ENCODE results near the gene FRMD5.

Gene FRMD5

GRCh38 chr15:43981576-43981975, 213.5 kb downstream of the FRMD5 start:
- in situ Hi-C loops (cut with MboI; ENCODE audit: low sequenced_read_pairs), result no loop called here

GRCh38 chr15:43977072-43977884, 217.8 kb downstream of the FRMD5 start:
- in situ Hi-C loops (cut with MboI; ENCODE audit: low sequenced_read_pairs), result no loop called here

- in situ Hi-C loops (cut with MboI; ENCODE audit: low sequenced_read_pairs), result no loop called here
Observed at GRCh38 chr15:43975770-43976169, 219.3 kb downstream of the FRMD5 start.

GRCh38 chr15:43975326-43975725, 219.7 kb downstream of the FRMD5 start:
- in situ Hi-C loops (cut with MboI; ENCODE audit: low sequenced_read_pairs), result no loop called here

GRCh38 chr15:43974852-43975251, 220.2 kb downstream of the FRMD5 start:
- in situ Hi-C loops (cut with MboI; ENCODE audit: low sequenced_read_pairs), result no loop called here

- in situ Hi-C loops (cut with MboI; ENCODE audit: low sequenced_read_pairs), result no loop called here
Observed at GRCh38 chr15:43969802-43970375, 225.2 kb downstream of the FRMD5 start.

DNA sequence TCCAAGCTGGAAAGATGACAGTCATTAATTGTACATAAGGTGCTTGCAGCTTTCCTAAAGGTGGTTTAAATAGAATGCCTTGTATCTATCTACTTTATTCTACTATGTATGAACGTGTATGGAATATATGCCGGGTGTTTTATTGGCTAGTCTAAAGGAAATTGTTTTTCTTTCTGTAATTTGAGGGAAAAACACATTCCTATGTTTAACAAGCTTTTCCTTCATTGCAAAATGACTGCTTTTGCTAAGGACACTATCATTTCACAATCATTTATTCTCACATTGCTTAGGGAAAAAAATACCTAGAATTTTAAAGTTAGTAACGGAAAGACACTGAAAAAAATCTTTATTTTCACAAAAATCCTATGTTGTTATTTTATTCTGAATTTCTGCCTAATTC, 226.5 kb downstream of the FRMD5 start:
- in situ Hi-C loops (cut with MboI; ENCODE audit: low sequenced_read_pairs), result no loop called here

DNA sequence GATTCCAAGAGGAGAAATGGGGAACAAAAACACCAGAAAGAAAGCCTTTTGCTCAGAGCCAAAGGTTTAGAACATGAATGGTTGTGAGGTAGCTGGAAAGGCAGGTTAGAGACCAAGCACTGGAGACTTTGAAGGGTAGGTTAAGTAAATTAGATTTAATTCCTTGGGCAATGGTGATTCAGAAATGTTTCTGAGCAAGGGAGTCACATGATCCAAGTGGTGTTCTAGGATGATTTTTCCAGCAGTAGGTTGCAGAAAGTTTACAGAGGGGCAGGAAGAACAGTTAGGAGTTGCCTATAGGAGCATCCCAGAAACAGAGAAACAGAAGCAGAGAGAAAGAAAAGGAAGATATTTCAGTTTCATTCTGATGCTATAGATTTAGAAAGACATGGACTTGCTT, 228.4 kb downstream of the FRMD5 start:
- in situ Hi-C loops (cut with MboI; ENCODE audit: low sequenced_read_pairs), result no loop called here

DNA sequence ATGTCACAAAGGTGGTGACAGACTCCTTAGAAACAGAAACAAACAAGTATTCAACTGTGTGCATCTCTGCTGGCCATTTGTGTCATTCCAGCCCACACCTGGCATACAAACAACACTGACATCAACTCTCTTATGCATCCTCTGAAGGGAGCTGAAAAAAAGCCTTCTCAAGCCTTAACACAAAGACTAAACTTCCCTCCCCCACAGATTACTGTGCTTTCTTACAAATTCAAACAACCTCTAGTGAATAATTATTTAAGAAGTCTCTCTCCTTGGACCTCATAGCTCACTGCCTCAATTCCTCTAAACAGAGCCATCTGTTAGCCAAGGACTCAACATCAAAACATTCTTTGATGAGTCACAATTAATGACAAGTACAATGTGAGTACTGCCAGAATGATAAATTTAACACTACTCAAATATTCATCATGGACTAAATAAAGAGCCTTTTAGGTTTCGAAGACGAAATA, 236.2 kb downstream of the FRMD5 start:
- in situ Hi-C loops (cut with MboI; ENCODE audit: low sequenced_read_pairs), result no loop called here

DNA sequence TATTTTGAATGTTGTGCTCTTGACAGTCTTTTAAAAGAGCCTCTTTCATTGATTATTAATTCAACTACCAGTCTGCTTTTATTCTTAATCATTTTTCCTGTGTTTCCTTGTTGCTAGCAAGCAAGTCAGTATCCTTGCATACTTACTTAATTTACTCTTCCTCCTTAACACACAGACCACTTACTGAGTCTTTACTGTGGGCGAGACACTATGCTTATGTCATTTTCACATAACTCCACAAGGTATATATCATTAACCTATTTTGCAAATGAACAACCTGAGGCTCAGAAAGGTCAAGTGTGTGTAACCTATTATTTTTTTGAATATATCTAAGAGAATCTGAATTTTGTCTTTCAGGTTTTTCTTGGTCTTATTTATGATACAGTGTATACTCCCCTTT, 237.3 kb downstream of the FRMD5 start:
- in situ Hi-C loops (cut with MboI; ENCODE audit: low sequenced_read_pairs), result no loop called here

DNA sequence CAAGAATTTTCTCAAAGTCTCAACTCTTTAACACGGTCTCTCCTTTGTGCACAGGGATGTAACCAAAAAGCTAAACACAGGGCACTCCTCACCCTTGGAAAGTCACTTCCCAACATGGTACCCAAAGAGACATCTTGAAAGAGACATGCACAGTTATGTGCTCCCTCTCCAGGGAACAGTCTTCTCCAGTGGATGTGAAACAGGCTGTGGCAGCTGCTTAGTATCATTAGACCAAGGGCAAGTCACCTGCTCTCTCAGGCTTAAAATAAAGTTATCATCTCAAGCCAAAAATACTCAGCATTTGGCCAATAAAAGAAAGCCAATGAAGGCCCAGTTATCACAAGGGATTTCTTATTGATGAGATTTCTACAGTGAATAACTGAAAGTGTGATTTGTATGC, 239.9 kb downstream of the FRMD5 start:
- in situ Hi-C loops (cut with MboI; ENCODE audit: low sequenced_read_pairs), result no loop called here

DNA sequence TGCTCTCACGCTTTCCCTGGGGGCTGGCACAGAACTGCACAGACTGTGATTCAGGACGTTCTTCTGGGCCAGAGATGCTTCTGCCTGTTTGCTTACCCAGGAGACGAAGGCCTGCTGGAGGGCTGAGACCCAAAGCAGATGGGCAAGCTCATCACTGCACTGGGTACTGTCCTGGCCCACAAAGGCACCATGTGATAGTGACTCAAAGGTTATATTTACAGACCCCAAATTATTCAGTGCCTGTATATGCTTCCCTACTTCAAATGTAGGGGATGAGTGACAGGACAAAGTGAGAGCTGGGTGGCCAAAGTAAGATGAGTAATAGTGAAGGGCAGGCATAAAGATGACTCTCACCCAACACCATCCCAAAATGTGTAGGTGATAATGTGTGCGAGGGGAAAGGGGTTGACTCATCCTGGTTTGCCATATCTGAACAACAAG, 240.9 kb downstream of the FRMD5 start:
- in situ Hi-C loops (cut with MboI; ENCODE audit: low sequenced_read_pairs), result no loop called here

DNA sequence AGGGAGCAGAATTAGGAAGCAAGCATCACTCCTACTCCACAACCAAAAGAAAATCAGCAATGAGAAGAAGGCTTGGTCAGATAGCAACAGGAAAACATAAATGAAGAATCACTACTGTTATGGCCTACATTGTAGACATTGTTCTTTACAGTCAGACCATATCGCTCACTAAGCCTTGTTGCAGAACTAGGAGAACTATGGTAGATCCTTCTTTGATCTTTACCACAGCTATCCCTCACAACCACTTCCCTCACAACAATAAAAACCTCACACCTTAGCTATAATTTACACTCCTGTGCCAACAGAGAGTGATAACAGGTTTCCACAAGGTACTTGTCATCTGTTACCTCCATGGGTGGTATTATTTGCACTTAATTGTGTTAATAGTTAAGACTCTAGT, 241.7 kb downstream of the FRMD5 start:
- in situ Hi-C loops (cut with MboI; ENCODE audit: low sequenced_read_pairs), result no loop called here

DNA sequence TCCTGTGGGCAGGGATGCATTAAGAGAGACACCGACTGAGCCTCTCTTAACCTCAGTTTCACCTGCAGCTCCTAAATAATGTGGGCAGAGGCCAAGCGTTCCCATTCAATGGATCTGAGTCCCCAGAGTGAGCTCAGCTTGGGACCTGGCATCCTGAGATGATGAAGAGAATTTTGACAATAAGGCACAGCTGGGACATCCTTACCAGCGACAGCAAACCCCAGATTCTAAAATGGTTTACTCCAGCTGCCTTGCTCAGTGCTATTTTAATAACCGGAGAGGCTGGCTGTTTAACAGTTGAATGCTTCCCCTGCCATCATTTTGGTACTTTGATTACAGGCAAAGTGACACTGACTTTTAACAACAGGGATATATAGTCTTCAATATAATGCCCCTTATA, 244.5 kb downstream of the FRMD5 start:
- in situ Hi-C loops (cut with MboI; ENCODE audit: low sequenced_read_pairs), result no loop called here

GRCh38 chr15:43948691-43949325, 246.3 kb downstream of the FRMD5 start:
- in situ Hi-C loops (cut with MboI; ENCODE audit: low sequenced_read_pairs), result no loop called here

- in situ Hi-C loops (cut with MboI; ENCODE audit: low sequenced_read_pairs), result no loop called here
Observed at GRCh38 chr15:43943511-43943910, 251.6 kb downstream of the FRMD5 start.

- in situ Hi-C loops (cut with MboI; ENCODE audit: low sequenced_read_pairs), result no loop called here
Observed at GRCh38 chr15:43942194-43942593, 252.9 kb downstream of the FRMD5 start.

- in situ Hi-C loops (cut with MboI; ENCODE audit: low sequenced_read_pairs), result no loop called here
Observed at GRCh38 chr15:43941555-43941954, 253.5 kb downstream of the FRMD5 start.

DNA sequence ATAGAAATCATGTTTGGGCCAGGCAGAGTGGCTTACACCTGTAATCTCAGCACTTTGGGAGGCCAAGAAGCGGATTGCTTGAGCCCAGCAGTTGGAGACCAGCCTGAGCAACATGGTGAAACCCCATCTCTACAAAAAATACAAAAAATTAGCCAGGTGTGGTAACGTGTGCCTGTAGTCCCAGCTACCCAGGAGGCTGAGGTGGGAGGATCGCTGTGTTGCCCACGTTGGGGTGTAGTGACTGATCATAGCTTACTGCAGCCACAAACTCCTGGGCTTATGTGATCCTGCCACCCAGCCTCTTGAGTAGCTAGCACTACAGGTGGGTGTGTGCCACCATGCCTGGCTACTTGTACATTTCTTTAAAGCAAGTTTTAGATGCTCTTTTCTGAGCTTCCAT, 254.0 kb downstream of the FRMD5 start:
- in situ Hi-C loops (cut with MboI; ENCODE audit: low sequenced_read_pairs), result no loop called here

DNA sequence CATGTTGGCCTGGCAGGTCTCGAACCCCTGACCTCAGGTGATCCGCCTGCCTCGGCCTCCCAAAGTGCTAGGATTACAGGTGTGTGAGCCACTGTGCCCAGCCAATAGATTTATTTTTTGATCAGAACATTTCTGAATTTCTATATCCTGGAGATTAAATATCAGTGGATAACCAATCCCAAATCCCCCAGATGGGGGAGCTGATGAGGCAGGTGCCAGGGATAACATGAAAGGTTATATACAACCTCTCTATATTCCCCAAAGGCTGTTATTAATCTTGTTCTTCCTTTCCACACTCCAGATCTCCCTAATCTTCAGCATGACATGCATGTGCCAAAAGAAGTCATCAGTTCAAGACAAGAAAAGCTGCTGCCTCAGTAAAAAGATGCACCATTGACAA, 256.0 kb downstream of the FRMD5 start:
- in situ Hi-C loops (cut with MboI; ENCODE audit: low sequenced_read_pairs), result no loop called here

GRCh38 chr15:43934480-43934879, 260.6 kb downstream of the FRMD5 start:
- in situ Hi-C loops (cut with MboI; ENCODE audit: low sequenced_read_pairs), result no loop called here

- in situ Hi-C loops (cut with MboI; ENCODE audit: low sequenced_read_pairs), result no loop called here
Observed at GRCh38 chr15:43932907-43933306, 262.2 kb downstream of the FRMD5 start.
